ENCODE measurements around the gene IFIT1.

DNA sequence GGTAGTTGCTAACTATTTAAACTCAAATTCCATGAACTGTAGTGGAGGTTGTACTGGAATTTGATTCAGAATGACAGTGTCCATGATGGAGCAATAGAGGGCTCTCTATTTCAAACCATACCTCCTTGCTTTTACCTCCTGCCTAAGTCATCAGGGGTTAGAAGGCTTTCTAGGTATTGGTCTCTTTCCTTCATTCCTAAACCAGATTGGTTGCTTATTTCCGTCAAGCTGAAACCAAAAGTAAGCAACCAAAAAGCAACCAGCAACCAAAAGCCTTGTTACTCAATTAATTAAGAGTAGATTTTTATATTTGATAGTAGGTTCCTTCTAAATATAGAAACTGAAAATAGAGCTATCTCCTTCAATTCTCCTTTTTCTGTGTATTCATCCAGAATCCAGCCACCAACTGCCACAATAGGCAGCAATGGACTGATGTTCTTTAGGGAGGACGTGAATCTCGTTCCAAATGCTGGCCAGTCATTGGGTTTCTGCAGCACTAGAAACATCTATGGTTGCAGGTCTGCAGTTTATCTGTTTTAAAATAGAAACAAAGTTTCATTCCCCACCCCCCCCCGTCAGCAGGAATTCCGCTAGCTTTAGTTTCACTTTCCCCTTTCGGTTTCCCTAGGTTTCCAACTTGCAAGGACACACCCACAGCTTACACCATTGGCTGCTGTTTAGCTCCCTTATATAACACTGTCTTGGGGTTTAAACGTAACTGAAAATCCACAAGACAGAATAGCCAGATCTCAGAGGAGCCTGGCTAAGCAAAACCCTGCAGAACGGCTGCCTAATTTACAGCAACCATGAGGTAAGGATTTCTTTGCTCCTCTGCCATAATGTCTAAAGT is at the start of gene IFIT1:
- TF ChIP-seq CTCF (IDR thresholded peaks at IDR 0.05) (no peak), ZFX (IDR thresholded peaks at IDR 0.05; ENCODE audit: borderline replicate concordance) (no peak)

All from 22Rv1 (cell line).